RWPE2 (cell line): ENCODE results near the gene TBL1X.

Experiments used
- ATAC-seq: fragments of 200-7000 bp; cut with Tn5 transposase; 3 replicates; pipeline ENCODE4 v1.9.1; 2021; ENCODE audit warnings: low read depth
- DNase-seq: peaks from one replicate; pipeline ENCODE4 v3.0.0-alpha.2; 2020; ENCODE audit warnings: low spot score
- H3K27ac ChIP-seq: fragments of 450-650 bp; 2 replicates; pipeline ENCODE4 v1.5.1; 2017; ENCODE audit warnings: mild to moderate bottlenecking; ENCODE audit not compliant: poor library complexity, severe bottlenecking
- H3K27me3 ChIP-seq: fragments of 250-450 bp; sonication (Bioruptor Pico); 2 replicates; pipeline ENCODE4 v1.5.1; 2021; ENCODE audit warnings: mild to moderate bottlenecking, moderate library complexity; ENCODE audit not compliant: insufficient read depth, poor library complexity, severe bottlenecking
- H3K36me3 ChIP-seq: fragments of 250-450 bp; sonication (Bioruptor Pico); 2 replicates; pipeline ENCODE4 v1.5.1; 2020; ENCODE audit warnings: low read depth, mild to moderate bottlenecking, moderate library complexity
- H3K4me1 ChIP-seq: fragments of 250-450 bp; sonication (Bioruptor Pico); 2 replicates; pipeline ENCODE4 v1.5.1; 2021; ENCODE audit warnings: mild to moderate bottlenecking, moderate library complexity; ENCODE audit not compliant: insufficient read depth, poor library complexity, severe bottlenecking
- H3K4me3 ChIP-seq: fragments of 250-450 bp; sonication (Bioruptor Pico); 2 replicates; pipeline ENCODE4 v1.5.1; 2021; ENCODE audit warnings: mild to moderate bottlenecking, moderate library complexity; ENCODE audit not compliant: severe bottlenecking
- H3K9me3 ChIP-seq: fragments of 250-450 bp; sonication (Bioruptor Pico); 2 replicates; pipeline ENCODE4 v1.5.1; 2021; ENCODE audit warnings: mild to moderate bottlenecking, moderate library complexity; ENCODE audit not compliant: severe bottlenecking
- TF ChIP-seq, protein P1 (sequence below): fragments of 450-650 bp; IDR thresholded peaks from one replicate; pipeline ENCODE4 v1.5.1; 2017; ENCODE audit warnings: mild to moderate bottlenecking, moderate library complexity; ENCODE audit not compliant: poor library complexity, severe bottlenecking

TBL1X gene

DNA sequence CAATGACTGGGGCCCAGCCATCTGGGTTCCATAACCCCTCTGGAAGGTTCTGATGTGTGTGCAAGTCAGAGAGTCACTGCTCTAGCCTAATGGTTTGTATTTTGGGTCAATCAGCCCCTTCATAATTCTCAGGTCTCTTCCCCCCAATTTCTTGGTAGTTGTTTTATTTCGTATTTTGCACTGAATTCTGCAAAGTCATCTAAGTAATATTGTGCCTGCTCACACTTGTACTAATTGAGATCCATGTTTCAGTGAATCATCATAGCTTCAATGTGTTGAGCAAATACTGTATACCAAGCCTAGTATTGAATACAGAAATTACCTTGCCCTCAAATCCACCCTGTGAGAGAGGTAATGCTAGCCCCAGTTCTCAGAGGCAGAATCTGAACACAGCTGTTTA lies 28.0 kb upstream of the TBL1X start:
- no peaks in the 10 kb centered on the region for H3K9me3 ChIP-seq
- ATAC-seq: no peak
- H3K27ac ChIP-seq: no peak overlapping the region
- no peaks in the 10 kb centered on the region for H3K27me3 ChIP-seq
- TF ChIP-seq, protein P1, sequence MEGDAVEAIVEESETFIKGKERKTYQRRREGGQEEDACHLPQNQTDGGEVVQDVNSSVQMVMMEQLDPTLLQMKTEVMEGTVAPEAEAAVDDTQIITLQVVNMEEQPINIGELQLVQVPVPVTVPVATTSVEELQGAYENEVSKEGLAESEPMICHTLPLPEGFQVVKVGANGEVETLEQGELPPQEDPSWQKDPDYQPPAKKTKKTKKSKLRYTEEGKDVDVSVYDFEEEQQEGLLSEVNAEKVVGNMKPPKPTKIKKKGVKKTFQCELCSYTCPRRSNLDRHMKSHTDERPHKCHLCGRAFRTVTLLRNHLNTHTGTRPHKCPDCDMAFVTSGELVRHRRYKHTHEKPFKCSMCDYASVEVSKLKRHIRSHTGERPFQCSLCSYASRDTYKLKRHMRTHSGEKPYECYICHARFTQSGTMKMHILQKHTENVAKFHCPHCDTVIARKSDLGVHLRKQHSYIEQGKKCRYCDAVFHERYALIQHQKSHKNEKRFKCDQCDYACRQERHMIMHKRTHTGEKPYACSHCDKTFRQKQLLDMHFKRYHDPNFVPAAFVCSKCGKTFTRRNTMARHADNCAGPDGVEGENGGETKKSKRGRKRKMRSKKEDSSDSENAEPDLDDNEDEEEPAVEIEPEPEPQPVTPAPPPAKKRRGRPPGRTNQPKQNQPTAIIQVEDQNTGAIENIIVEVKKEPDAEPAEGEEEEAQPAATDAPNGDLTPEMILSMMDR: no peak
- no peak for DNase-seq
- no peaks in the 10 kb centered on the region for H3K4me1 ChIP-seq
- H3K36me3 ChIP-seq: no peaks in the 10 kb centered on the region
- no peak overlapping the region for H3K4me3 ChIP-seq

DNA sequence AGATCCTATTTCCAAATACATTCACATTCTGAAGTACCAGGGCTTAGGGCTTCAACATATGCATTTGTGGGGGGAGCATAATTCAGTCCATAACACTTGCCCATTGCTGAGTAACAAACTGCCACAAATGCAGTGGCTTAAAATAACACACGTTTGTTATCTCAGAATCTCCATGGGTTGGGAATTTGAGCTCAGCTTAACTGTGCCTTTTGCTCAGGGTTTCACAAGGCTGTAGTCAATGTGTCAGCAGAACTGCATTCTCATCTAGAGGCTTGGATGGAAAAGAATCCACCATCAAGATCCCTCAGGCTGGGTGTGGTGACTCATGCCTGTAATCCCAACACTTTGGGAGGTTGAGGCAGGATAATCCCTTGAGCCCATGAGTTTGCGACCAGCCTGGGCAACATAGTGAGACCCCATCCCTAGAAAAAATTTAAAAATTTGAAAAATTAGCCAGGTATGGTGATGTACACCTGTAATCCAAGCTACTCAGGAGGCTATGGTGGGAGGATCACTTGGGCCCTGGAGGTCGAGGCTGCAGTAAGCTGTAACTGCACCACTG lies 25.8 kb upstream of the TBL1X start:
- Histone ChIP-seq H3K4me3 (no peak overlapping the region), H3K36me3 (no peaks in the 10 kb centered on the region), H3K27me3 (no peaks in the 10 kb centered on the region), H3K4me1 (no peaks in the 10 kb centered on the region), H3K9me3 (no peaks in the 10 kb centered on the region), H3K27ac (no peak overlapping the region)
- DNase-seq (no peak), ATAC-seq (no peak)
- TF ChIP-seq, protein P1: no peak

DNA sequence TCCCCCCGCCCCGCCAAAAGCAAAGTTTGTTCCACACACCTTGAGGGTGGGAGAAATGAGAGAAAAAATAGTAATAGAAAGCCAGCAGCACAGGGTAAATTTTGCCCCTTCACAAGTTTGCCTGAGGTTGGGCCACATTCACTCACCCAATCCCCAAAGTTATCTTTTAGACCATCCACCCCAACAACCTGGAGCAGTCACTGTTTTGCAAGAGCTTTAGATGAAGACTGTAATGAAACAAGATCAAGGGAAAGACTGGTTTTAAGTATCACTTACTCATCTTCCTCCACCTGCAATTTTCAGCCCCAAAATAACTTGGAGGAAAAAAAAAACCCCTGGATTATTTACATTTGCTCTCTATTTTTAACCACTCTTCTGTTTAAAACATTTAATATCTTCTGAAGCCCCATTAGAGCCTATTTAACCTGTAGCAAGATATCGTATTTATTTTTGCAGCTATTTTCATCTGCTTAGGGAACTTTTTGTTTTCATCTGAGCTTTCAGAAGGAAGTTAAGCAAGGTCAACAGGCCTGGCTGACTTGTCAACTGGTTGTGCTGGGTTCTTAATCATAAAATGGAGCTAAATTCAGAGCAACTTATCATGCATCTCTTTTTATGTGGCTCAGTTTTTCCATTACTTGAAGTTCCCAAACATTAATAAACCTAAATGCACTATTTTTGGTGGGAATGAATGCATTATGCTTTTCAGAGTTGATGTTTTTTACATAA lies 24.6 kb upstream of the TBL1X start:
- Histone ChIP-seq H3K27me3 (no peaks in the 10 kb centered on the region), H3K4me3 (no peak overlapping the region), H3K36me3 (no peaks in the 10 kb centered on the region), H3K27ac (no peak overlapping the region), H3K9me3 (no peaks in the 10 kb centered on the region), H3K4me1 (no peaks in the 10 kb centered on the region)
- TF ChIP-seq, protein P1: no peak
- ATAC-seq: no peak
- no peak for DNase-seq

DNA sequence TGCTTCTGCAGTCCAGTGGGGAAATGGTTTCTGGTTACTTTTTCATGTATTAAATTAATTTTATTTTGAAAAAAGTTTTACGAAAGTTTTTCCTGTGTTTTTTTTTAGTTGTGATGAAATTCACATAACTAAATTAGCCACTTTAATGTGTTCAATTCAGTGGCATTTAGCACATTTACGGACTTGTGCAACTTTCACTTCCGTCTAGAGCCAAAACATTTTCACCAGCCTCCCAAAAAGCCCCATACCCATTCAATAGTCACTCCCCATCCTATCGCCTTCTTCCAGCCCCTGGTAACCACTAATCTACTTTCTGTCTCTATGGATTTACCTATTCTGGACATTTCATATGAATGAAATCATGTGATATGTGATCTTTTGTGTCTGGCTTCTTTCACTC lies 22.8 kb upstream of the TBL1X start:
- H3K27ac ChIP-seq: no peak overlapping the region
- no peaks in the 10 kb centered on the region for H3K36me3 ChIP-seq
- TF ChIP-seq, protein P1: no peak
- no peak for ATAC-seq
- H3K4me3 ChIP-seq: no peak overlapping the region
- H3K9me3 ChIP-seq: no peaks in the 10 kb centered on the region
- H3K4me1 ChIP-seq: no peaks in the 10 kb centered on the region
- H3K27me3 ChIP-seq: no peaks in the 10 kb centered on the region
- DNase-seq: no peak

- Histone ChIP-seq H3K4me3 (no peak overlapping the region), H3K27ac (no peak overlapping the region), H3K4me1 (no peaks in the 10 kb centered on the region), H3K27me3 (no peaks in the 10 kb centered on the region), H3K9me3 (no peaks in the 10 kb centered on the region), H3K36me3 (no peaks in the 10 kb centered on the region)
- TF ChIP-seq, protein P1: no peak
- DNase-seq (no peak), ATAC-seq (no peak)
Measured at GRCh38 chrX:9443327-9443726, 21.5 kb upstream of the TBL1X start.
